GM21423 (cell line): Measurements from ENCODE around the gene IRF2BPL.

Experiments used
- ATAC-seq: cut with Tn5 transposase; IDR thresholded peaks from one replicate; pipeline ENCODE4 v1.9.1; 2021; ENCODE audit warnings: mild to moderate bottlenecking, moderate library complexity; ENCODE audit not compliant: unreplicated experiment

Gene IRF2BPL

GRCh38 chr14:76993752-76994151 is 34.8 kb downstream of the IRF2BPL start:
- ATAC-seq = no peak

- no peak for ATAC-seq
Observed at GRCh38 chr14:76990084-76990483, 38.4 kb downstream of the IRF2BPL start.

DNA sequence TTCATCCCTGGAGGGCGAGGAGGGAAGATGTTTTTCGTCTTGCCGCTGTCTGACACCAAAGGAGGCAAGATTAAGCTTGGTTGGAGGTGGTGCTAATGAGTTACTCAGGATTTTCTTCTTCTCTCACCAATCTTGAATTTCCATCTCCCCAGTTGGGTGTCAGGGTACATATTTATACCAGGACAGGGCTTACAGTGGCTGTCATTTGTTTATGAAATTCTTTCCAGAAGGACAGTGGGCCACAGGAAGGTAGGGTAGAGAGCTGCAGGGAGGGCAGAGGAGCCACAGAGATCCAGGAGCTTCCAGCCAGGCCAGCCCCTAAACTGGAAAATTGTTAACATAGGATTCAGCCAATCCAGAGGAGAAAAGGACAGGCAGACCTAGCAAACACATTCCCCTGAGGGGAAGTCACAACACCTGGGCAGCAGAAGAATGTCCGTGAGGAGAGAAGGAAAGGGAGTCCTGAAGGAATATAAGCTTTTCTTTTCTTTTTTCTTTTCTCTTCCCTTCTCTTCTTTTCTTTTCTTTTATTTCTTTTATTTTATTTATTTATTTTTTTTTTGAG is 40.5 kb downstream of the IRF2BPL start:
- no peak for ATAC-seq

GRCh38 chr14:76986231-76986565 is 42.3 kb downstream of the IRF2BPL start:
- ATAC-seq = no peak

- no peak for ATAC-seq
Observed at GRCh38 chr14:76985540-76986230, 42.8 kb downstream of the IRF2BPL start.

GRCh38 chr14:76984787-76985375 is 43.6 kb downstream of the IRF2BPL start:
- no peak for ATAC-seq

DNA sequence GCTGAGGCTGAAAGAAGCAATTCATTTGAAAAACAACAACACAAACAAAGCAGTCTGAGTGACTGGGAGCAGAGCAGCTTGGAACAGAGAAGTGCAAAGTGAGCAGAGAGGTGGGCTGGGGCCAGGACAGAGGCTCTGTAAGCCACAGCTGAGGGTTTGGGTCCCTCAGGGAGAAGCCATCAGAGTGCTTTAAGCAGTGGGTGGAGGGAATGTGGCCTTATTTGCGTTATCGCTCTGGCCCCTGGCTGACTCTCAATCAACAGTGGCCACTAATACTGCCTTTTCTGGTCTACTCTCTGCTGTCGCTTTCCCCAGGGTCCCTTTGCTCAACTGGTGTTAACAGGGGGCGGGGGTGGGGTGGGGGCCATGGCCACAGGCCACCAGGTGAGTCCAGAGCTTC is 44.2 kb downstream of the IRF2BPL start:
- ATAC-seq = no peak

GRCh38 chr14:76981670-76982069 is 46.8 kb downstream of the IRF2BPL start:
- no peak for ATAC-seq

GRCh38 chr14:76977793-76978720 is 50.5 kb downstream of the IRF2BPL start:
- peak; percentile 90 for ATAC-seq

DNA sequence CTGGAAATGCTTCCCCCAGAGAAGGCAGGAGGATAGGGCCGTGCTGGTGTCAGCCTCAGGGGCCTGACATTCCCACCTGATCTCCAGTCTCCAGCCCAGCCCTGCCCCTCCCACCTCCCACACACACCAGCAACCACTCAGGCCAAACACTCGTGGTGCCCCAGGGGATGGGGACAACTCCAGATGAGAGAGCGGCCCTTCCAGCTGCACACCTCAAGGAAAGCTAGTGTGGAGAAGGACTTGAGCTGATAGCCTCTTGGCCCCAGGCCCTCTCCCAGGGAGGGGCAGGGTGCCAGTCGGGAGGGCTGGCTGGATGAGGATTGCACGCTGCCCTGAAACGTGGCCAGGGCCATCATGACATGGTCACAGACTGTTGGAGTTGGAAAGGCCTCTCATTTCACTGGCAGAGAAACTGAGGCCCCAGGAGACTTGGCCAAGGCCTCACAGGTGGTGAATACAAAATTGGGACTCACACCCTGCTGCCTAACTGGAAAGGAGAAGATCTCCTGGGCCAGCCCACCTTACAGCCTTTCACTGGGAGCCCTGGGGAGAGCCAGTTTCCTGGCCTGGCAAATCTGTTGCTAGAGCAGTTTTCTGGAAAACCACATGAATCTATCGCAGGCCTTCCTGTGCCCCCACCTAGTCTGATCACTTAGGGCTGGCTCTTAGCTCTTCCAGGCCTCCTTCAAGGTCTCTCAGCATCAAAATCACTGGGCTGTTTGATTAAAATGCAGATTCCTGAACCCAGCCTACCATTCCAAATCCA is 52.1 kb downstream of the IRF2BPL start:
- ATAC-seq = no peak

- no peak for ATAC-seq
Observed at GRCh38 chr14:76975812-76976211, 52.7 kb downstream of the IRF2BPL start.

- ATAC-seq = no peak
Observed at GRCh38 chr14:76975051-76975450, 53.5 kb downstream of the IRF2BPL start.
